ENCODE results near the gene C16orf96.
"Not testable (repeated sequence)": the region's sequence is repeated elsewhere in the genome, so short reads cannot be mapped to it uniquely, and the experiment has no call there.

The C16orf96 gene

DNA sequence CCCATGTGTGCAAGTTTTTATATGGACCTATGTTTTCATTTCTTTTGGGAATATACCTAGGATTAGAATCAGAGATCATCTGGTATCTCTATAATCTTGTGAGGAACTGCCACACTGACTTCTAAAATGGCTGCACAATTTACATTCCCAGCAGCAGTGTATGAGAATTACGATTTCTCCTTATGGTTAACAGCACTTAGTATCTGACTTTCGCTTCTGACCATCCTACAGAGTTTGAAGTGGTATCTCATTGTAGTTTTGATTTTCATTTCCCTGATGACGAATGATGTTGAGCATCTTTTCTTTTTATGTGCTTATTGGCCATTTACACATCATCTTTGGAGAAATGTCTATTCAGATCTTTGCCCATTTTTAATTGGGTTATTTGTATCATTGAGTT is 10.0 kb downstream of the C16orf96 start:
- DNase-seq (ENCODE audit: low read depth): no peak

DNA sequence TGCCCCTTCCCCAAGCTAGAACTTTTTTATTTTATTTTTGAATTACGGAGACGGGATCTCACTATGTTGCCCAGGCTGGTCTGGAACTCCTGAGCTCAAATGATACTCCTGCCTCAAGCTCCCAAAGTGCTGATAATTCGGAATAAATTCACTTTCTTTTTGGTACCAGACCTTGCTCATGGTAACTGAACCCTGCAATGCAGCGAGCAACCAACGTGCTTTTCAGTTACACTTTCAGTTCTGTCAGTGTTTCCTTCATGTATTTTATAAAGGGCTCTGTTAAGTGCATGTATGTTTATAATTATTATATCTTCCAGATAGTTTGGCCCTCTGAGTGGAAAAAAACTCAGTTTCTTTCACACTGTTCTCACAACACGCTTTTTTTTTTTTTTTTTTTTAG is 13.9 kb downstream of the C16orf96 start:
- DNase-seq (ENCODE audit: low read depth): no peak

DNA sequence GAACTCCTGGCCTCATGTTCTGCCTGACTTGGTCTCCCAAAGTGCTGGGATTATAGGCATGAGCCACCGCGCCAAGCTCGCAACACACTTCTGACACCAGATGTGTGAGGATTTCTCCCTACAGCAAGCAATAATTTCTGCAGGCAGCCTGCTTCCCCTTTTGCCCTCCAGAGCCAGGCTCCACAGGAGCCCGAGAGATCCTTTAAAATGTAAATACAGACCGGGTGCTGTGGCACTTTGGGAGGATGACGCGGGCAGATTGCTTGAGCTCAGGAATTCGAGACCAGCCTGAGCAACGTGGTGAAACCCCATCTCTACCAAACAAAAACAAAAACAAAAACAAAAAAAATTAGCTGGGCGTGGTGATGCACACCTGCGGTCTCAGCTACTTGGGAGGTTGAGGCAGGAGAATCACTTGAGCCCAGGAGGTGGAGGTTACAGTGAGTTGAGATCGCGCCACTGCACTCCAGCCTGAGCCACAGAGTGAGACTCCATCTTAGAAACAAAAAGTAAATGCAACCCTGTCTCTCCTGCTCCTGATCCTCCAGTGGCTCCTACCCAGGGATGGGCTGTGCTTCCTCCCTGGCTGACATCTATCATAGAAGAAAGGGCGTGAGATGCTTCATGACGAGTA is 14.7 kb downstream of the C16orf96 start:
- no peak for DNase-seq (ENCODE audit: low read depth)

DNA sequence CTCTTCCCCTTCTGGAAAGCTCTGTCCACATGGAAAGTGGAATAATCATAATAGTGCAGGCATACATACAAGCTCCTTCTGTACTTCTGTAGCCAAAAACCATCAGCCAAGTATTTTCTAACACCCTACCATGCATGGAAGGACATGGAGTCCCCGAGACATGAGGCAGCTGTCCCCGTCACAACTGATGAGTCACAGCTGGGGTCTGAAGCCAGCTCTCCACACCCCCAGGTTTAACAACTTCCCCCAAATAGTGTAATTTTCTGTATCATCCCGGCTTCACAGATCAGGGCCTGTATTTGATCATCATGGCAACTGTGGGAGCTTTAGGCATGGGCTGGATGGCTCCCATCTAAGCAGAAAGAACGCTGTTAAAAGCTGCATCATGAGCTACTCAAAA is 16.6 kb downstream of the C16orf96 start:
- no peak for DNase-seq (ENCODE audit: low read depth)

DNA sequence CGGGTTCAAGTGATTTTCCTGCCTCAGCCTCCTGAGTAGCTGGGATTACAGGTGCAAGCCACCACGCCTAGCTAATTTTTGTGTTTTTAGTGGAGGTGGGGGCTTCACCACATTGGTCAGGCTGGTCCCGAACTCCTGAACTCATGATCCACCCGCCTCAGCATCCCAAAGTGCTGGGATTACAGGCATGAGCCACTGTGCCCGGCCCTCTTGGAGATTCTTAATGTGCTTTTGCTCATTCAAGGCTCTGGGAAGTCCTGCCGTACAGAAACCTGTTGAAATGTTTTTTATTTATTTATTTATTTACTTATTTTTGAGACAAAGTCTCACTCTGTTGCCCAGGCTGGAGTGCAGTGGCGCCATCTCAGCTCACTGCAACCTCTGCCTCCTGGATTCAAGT is 17.8 kb downstream of the C16orf96 start:
- not testable (repeated sequence) for DNase-seq (ENCODE audit: low read depth)

DNA sequence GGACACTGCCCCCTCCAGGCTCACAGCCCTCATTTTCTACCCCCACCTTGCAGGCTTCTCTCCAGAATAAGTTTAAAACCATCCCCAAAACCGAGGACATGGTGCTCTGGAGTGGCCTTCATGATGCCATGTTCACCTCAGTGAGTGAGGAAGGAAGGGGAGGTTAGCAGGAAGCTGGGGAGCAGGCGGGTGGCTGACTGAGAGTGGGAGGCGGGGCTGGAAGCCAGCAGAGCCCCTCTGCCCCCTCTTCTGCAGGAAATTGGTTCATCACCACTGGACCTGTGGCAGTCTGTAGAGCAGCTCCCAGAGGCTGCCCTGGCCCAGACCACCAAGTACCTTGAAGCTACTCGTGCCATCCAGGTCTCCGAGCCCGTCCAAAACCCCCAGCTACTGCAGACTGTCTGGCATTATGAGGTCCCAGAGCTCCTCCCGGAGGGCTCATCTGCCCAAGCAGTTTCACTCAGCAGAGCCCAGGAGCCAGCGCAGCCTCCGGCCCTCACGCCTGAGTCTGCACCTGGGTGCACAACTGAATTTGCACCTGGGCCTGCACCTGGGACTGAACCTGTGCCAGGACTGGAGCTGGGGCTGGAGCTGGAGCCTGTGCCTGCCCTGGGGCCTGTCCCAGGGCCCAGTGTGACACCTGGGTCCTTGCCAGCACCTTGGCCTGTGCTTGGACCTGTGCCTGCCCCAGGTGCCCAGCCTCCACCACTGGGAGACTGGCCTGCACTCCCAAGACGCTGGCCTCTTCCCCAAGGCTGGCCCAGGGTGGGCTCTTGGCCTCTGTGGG is 19.0 kb downstream of the C16orf96 start:
- DNase-seq (ENCODE audit: low read depth): no peak

DNA sequence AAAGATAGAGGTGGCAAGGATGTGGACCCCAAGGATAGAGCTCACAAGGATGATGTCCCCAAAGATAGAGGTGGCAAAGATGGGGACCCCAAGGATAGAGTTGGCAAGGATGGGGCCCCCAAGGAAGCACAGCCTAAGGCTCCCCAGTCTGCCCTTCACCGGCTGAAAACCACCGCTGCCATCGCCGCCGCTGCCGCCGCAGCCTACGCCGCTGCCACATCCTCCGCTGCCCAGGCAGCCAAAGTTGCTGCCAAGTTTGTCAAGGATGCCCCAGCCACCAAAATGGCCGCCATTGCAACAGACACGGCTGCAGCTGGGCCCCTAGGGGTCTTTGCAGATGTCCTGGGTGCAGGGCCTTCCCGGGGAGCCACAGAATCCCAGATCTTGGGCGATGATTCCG is 19.9 kb downstream of the C16orf96 start:
- DNase-seq (ENCODE audit: low read depth): no peak

DNA sequence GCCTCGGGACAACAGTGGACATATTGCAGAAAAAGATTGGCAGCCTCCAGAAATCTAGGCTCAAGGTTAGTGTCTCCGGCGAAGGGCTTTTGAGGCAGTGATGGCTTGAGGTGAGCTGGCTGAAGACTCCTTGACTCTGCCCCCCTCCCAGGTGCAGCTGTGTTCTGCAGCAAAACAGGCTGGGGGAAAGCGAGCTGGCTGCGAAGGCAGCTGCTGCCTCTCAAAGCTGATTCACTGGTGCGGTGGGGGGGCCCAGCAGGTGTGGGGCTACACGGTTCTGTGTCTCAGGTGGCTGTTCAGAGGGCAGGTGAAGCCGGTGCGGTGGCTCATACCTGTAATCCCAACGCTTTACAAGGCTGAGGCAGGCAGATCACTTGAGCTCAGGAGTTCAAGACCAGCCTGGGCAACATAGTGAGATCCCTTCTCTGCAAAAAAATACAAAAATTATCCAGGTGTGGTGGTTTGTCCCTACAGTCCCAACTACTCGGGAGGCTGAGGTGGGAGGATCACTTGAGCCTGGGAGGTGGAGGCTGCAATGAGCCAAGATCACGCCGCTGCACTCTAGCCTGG is 22.9 kb downstream of the C16orf96 start:
- DNase-seq (ENCODE audit: low read depth): no peak

DNA sequence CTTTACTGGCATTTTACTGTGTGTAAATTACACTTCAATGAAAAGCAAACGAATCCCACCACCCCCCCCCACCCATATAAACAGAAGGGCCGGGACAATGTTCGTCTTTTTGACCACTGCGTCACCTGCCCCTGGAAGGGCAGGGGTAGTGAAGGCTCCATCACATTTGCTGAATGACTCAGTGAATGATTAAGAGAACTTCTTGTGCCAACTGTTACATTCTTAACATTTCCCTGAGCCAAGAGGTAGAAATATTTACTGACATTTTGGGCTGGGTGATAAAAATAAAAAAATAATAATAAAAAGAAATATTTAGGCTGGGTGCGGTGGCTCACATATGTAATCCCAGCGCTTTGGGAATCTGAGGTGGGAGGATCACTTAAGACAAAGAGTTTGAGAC is 24.1 kb downstream of the C16orf96 start:
- no peak for DNase-seq (ENCODE audit: low read depth)

DNA sequence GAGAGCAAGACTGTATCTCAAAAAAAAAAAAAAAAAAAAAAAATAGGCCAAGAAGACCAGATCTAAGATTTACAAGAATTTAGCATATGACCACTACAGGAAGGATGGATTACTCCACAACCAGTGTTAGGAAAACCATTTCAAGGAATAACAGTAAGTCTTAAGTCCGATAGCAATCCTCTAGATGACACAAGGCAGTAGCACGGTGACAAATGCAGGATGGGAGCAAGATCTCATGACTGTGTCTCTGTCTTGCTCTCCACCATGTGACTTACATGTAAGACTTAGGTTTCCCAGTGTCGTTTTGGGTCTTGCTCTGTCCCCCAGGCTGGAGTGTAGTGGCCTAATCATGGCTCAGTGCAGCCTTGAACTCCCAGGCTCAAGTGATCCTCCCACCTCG is 27.8 kb downstream of the C16orf96 start:
- no peak for DNase-seq (ENCODE audit: low read depth)

DNA sequence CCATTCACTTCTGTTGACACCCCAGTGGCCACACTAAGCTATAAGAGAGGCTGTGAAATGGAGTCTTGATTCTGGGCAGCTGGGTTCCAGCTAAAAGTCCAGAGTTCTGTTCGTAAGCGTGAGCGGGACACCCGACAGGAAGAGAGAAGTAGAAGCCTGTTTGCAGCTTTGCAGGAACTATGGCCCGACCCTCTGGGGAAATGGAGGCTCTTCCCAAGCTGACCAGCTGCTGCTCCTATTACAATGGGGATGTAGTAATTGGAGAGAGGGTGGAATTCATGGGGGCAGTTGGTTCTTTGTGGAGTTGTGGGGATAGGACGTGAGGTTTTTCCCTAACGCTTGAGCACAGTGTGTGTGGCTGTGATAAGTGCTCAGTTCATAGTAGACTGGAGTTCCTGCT is 30.2 kb downstream of the C16orf96 start:
- no peak for DNase-seq (ENCODE audit: low read depth)

DNA sequence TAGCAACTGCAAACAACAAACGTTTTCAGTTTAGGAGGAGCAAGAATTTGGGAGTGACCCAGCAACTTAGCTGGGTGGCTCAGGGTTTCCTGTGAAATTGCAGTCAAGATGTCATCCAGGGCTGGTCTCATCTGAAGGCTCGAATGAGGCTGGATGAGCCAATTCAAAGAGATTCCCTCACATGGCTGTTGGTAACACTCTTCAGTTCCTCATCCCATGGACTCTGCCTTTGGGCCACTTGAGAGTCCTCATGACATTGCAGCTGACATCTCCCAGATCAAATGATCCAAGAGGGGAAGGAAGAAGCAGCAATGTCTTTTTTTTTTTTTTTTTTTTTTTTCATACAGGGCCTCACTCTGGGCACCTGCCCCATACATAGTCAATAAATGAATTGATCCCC is 32.2 kb downstream of the C16orf96 start:
- no peak for DNase-seq (ENCODE audit: low read depth)

DNA sequence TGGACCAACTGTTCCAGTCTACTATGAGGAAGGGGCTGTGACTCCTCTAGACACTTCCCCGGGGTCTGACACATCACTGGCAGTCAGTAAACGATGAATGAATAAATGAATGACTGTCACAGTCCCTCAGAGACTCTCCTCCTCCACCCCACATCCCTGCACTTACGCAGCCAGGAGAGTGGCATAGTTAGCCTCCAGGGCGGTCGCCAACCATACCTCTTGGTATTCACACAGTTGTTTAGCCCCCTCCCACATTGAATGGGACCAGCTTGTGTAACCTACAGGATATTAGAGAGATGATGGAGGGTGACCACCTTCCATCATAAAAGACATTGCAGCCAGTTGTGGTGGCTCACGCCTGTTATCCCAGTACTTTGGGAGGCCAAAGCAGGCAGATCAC is 32.8 kb downstream of the C16orf96 start:
- DNase-seq (ENCODE audit: low read depth): no peak

DNA sequence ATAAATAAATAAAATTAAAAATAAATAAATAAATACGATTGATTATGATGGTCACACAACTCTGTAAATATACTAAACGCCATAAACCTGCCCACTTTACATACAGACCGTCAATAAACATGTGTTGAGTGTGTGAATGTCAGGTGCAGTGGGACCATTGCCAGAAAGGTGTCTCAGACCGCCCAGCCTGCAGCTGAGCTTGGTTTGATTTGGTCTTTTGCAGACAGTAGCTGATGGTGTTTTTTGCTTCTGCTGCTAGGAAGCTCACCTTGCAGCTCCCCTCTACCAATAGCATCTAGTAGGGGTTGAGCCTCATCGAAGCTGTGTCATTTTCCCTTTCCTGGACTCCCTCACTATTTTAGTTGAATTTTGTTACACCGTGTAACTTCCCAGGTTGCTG is 35.1 kb downstream of the C16orf96 start:
- no peak for DNase-seq (ENCODE audit: low read depth)

DNA sequence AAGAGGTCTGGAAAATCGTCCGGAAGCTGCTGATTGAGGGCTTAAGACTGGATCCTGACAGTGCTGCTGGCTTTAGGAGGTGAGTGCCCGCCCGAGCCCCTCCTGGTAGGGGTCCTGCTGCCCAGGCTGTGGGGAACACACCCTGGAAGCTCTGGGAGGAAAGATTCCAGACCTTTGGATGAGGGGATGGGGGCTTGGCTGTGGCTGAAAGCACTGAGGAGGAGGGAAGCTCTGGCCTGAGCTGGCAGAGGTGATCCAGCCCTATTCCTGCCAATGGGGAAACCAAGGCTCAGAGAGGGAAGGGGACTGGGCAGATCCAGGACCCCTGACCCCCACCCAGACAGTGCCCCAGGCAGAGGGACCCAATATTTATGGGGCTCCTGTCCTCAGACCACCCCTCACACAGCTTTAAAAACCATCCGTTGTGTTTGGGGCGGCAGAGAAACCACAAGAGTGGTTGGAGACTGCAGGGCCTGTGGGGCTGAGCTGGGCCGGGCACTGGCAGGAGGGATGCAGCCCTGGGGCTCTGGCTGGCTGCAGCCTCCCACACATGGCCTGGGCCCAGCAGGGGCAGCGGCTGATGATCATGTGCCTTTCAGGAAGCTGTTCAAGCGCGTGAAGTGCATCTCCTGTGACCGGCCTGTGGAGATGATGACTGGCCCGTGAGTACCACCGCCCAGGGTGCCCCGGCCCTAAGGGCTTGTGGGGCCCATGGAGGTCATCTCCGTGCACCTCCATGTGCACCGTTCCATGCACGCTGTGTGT is 35.7 kb downstream of the C16orf96 start:
- DNase-seq (ENCODE audit: low read depth): no peak

DNA sequence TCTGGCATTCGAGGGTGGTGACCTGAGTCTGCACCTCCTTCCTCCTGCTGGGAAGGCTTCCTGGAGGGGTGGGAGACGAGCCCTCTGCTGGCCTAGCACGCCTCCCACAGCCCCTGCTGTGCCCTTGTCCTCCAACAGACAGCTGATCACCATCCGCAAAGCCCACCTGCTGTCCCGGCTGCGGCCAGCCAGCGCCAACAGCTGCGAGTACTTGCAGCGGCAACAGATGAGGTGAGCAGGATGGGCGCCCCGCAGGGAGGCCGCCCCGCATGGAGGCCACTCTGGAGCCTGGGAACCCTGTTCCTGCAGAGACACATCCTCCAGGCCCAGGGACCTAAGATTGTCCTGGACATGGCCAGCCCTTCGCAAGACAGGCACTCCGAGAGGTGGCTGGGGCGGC is 36.9 kb downstream of the C16orf96 start:
- no peak for DNase-seq (ENCODE audit: low read depth)

DNA sequence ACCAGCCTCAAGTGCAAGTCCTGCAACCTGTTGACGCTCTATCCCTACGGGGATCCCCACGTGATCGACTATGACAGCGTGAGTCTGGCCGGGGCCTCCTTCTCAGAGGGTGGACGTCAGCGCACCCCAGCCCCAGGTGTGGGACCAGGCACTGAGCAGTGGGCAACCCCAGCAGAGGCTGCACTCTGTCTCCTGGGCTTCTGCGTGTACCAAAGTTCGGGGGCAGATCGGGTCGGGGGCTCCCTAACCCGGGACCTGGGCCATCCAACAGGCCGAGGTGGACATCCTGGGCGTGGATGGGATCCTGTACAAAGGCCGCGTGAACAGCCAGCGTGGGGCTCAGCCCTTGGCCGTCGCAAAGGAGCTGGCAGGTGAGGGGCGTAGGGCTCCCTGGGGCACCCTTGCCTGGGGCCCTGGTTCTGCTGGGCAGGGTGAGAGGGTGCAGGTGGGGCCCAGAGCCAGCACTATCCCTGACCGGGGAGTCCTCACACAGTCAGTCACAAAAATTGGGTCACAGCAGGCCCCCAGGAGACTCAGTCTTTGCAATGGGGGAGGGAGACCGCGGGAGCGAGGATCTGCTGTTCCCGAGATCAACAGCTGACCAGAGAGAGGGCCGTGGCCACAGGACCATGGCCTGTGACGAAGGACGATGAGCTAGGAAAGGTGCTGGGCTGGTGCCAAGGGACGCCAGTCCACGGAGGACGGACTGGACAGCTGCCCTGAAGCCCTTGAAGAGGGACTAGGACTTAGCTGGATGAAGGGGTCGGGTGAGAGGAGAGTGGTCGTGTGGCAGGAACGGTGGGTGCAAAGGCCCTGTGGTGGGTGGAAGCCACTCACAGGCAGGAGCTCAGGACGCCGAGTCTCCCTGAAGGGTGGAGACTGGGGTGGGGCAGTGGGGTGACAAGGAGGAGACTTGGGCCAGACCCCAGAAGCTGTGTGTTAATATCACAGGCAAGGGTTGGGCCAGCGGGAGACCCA is 38.6 kb downstream of the C16orf96 start:
- DNase-seq (ENCODE audit: low read depth): no peak

DNA sequence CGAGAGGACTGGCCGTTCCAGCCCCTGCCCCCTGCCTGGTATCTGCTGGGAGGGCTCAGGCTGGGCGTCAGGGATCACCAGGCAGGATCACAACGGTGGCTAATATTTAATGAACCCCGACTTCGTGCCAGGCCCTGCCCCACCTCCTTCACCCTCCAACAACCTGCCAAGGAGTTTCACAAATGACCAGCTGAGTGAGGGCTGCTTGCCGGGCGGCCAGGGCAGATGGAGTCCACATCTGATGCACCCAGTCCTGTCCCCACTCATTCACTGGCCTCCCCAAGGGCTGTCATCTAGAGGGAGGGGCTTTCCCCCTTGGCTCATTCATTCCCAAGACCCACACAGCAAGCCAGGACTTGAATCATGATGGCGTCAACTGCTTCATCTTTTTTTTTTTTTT is 41.0 kb downstream of the C16orf96 start:
- no peak for DNase-seq (ENCODE audit: low read depth)

DNA sequence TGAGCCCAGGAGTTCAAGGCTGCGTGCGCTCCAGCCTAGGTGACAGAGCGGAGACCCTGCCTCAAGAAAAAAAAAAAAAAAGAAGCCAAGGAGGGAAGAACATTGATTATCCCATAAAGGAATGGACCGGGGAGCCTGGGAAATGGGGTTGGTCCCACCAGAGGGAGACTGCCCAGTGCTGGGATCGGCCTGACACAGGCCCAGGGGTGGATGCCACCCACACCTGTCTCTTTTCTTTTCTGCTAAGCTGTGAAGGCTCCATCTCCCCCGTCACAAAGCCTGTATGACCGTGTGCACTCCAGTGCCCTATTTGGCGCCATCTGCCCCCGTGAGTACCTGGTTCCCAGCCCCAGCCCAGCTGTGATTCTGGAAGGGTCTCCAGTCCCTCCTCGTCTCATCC is 42.9 kb downstream of the C16orf96 start:
- no peak for DNase-seq (ENCODE audit: low read depth)

DNA sequence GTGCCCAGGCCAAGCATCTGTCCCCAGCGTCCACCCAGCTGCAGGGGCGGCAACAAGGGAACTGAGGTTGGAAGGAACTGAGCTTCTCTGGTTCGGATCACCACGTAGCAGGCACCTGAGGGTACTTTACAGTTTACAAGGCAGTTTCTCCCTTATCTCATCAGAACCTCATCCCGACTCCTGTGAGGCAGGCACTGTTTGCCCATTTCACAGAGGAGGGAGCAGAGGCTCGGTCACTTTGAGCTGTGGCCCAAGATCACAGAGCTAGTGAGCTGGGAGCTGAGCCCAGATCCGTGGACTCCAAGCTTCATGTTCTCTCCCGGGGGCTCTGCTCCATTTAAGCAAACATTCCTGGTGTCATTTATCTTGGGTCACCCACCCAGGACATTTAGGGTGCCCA is 43.4 kb downstream of the C16orf96 start:
- no peak for DNase-seq (ENCODE audit: low read depth)

DNA sequence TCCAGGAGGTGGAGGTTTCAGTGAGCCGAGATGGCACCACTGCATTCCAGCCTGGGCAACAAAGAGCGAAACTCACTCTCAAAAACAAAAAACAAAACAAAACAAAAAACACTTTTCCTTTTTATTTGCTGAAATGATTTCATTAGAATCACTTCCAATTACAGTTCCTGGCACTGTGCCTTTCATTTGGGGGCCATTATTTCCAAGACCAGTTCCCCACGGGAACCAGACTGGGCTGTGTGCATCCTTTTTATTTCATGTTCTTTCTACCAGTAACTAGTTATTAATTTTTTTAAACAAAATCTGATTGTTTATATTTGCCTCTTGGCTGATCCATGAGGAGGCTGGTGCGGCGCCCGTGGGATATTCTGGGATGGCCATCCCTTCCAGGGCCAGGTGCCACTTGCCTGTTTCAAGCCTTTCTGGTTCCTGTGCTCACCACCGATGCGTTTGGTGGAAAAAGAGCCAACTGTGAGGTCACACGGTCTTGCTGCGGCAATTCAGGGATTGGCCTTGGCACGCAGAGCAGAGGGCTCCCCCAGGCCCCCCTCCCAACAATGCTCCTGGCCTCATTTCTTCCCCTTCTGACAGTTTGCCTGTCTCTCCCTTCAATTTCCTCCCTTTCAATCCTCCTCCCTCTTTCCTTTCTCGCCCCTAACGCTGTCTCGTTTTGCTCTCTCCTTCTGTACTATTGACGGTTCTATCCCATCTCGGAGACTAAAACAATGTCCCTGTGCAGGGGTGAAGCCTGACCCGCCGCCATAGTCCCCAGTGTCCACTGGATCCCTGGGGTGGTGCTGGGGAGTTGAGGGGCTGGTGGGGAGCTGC is 45.1 kb downstream of the C16orf96 start:
- no peak for DNase-seq (ENCODE audit: low read depth)
